Left colon (tissue), 2 donors: ENCODE measurements around the gene SMCO1. TPM values are rescaled to one million over a fixed set of nuclear protein-coding genes. Genes with fewer than 3 reads are reported as not detected.

Experiments used
- total RNA-seq, 2 donors: library from RNA; stranded (reverse); fragmentation: NEBNext Ultra II Directional; extraction: Animal tissue kit (Norgen Biotek cat#: 25700); gene quantifications; one replicate each; pipeline ENCODE4 v1.2.1, GENCODE V29; 2021
- donor health status: DM: no; HTN: no; CAD: no.
- donor health status: DM: yes; HTN: yes; CAD: no.

SMCO1 gene
- total RNA-seq, 2 donors from 2014 or later, result not detected

Other genes with a start within 250 kb of the SMCO1 start
- 10 to 100 TPM; 57.7 to 64.6 TPM for gene PCYT1A, start 227.6 kb downstream of the SMCO1 start, total RNA-seq
- 1 to 10 TPM; 1.7 to 2.2 TPM for gene DYNLT2B, start 197.1 kb downstream of the SMCO1 start, total RNA-seq
- not detected for gene TM4SF19, start 177.0 kb downstream of the SMCO1 start, total RNA-seq
- gene UBXN7, start 82.9 kb downstream of the SMCO1 start, total RNA-seq, result 10 to 100 TPM; 25.9 to 35.2 TPM
- 10 to 100 TPM; 22.1 to 23.9 TPM for gene RNF168, start 11.6 kb downstream of the SMCO1 start, total RNA-seq
- gene WDR53, start 53.2 kb upstream of the SMCO1 start, total RNA-seq, result 1 to 10 TPM; 6.8 to 8.6 TPM
- 10 to 100 TPM in 1 of 2 donors, 1 to 10 TPM in 1; 9.2 to 10.1 TPM for gene FBXO45, start 53.3 kb upstream of the SMCO1 start, total RNA-seq
- gene NRROS, start 124.3 kb upstream of the SMCO1 start, total RNA-seq, result 1 to 10 TPM; 1.3 to 4.0 TPM
- under 1 TPM; 0.43 to 0.78 TPM for gene CEP19, start 196.9 kb upstream of the SMCO1 start, total RNA-seq
- gene PIGX, start 197.0 kb upstream of the SMCO1 start, total RNA-seq, result 10 to 100 TPM; 24.5 to 31.7 TPM
- 10 to 100 TPM; 73.2 TPM for gene PAK2, start 224.5 kb upstream of the SMCO1 start, total RNA-seq